Measurements from ENCODE around the gene SEMA3G.
A peak's percentile ranks its signal among the peaks of the same experiment; 100 is the strongest.

Gene SEMA3G

DNA sequence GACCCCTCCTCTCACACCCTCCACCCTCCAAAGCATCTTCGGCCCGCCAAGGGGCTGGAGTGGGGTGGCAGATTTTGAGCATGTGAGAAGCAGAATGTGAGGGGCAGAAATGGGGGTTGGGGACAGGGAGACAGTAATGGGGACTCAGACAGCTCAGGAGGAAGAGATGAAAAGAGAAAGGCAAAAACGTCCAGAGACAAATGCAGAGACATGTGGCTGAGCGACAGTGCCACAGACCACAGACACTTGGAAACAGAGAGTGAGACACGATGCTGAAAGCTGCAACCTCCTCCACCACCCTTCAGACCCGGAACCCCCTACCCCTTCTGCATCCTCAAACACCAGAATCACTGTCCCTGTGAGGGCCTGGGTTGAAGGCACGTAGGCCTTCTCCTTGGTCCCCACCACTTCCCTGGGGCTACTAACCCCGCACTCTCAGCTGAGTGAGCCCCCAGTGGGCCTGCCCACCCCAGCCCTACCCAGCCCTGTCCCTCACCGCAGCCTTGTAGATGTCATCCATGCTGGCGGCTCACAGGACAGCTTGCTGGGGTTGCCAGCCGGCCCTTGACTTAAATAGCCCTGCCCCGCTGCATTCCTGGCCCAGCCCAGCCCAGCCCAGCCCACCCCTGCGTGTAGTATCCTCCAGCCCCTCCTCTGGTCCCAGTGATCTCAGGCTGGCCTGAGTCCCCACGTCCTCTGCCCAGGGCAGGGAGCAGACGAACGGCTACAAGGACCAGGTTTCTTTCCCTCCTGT, 8.8 kb upstream of the SEMA3G start, which contains the start of gene TNNC1:
TSS of gene TNNC1 (minus strand) at position 546 of the 754 bp plus-strand sequence. CDS start at position 520, 26 bp downstream.
- DNase-seq, result no peak

DNA sequence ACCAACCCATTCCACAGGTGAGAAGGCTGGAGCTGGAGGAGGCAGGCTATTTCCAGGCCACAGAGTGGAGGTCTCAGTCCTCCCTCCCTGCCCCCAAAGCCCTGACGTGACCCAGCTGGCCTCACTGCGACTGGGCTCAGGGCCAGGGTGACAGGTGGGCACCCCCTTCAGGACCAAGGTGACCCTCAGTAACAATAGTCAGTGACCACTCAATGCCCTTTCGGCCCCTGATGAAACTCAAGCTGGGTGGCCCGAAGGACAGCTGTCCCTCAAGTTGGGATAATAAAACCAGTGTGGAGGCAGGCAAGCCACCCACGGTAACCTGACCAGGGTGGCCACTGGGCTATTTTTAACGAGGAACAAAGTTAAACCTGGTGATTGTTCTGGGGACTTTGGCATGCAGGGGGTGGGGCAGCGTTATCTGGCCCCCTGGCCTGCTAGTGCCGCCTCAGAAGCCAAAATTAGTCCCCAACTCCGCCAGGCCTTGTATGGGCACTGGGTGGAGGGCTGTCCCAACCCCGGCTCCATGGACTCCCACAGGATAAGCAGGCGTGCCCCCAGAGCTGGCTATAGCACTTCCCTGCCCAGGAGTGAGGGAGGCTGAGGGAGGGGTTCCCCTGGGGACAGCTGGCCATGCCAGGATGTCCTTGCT, 7.8 kb upstream of the SEMA3G start:
- DNase-seq, result no peak

DNA sequence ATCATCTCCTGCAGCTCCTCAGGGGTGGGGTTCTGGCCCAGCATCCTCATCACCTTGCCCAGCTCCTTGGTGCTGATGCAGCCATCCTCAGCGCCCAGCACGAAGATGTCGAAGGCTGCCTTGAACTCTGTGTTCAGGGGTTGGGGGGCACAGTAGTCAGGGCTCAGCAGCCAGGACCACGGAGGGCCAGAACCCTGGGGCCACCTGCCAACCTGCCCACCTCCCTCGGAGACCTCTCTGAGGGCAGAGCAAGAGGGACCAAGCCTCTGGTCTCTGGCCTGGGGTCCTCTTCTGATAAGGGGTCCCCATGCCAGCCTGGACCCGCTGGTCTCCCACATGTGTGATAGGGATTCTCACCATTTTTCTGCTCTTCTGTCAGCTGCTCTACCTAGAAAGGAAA, 7.2 kb upstream of the SEMA3G start:
- DNase-seq, result no peak

GRCh38 chr3:52451237-52452083, 6.6 kb upstream of the SEMA3G start:
- DNase-seq, result no peak

DNA sequence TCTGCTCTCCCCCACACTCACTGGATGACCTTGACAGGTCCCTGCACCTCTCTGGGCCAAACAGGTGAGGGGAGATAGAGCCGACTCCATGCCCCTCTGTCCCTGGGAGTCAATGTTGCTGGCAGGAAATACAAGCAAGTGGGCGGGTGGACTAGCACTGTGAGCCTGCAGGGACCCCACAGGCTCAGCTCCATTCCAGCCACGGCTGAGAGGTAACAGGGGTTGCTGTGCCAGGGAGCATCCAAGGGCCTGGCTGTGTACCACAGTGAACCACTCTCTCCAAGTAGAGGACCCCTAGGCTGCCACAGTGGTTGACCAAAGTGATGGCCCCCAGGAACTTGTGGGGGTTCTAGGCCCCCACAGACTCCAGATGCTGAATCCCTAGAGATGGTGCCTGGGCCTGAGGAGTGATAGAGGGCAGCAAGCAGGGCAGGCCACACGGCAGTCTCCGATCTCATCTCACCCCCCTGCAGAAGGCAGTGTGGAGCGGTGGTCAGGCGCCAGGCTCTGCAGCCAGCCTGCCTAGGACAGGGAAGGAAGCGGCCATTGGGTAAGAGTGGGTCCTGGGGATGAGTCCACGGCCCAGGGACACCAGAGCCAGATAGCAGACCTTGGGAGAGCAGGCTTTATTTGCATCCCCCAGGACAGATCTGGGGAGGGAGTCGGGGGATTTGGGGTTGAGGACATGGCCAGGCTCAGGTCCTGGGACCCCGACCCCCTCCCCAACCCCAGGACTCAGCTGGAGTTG, 5.8 kb upstream of the SEMA3G start:
- no peak for DNase-seq

GRCh38 chr3:52447512-52448355, 2.8 kb upstream of the SEMA3G start:
- no peak for DNase-seq

DNA sequence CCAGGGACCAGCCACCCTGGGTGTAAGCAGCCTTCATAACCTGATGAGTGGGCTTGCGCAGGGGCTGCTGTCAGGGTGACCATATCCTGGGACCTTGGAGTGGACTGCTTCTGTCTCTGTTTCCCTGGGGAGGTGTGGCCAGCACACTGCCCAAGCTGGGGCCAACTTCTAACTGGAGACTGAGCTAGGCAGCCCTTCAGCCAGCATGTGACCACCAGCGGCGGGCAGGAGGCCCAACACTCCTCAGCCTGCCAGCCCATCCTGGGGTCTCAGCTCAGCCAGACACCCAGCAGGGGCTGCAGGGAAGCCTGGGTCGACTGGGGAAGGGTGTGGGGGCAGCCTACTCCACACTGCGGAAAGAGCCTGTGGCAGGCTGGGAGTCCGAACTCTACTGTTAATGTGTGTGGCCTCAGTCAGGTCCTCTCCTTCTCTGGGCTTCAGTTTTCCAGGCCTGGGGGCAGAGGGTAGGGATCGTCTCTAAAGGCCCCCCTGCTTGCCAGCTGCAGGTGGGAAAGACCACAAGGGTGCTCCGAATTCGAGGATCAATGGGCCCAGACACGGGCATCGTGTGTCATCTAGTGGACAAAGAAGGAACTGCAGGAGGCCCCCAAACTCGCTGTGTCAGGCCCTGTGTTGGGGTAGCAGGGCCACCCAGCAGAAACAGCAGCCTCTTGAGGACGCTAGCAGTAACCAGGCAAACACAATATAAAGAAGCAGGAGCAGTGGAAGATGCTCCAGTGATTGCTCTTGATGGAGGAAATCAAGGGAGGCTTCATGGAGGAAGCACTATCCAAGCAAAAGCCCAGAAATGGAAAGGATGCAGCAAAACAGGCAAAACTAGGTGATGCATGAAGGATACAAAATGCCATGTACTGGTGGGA, 2.0 kb upstream of the SEMA3G start:
- peak; percentile 85 to 87 for DNase-seq

DNA sequence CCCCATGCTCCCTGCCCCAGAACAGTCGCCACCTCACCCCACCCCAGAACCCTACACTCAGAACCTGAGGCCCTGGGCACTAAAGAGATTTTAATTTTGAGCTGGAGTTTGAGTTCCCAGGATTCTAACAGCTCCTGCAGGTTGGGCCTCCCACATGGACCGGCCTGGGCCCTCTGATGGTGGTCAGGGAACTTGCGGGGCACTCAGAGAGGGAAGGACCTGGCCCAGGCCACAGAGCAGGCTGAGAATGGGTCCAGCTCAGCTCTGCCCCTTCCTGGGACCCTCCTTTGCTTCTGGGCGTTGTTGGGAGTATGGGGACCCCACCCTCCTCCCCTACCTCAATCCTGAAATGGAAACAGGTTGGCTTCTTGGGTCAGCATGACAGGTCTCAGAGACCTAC, 1.1 kb upstream of the SEMA3G start:
- no peak for DNase-seq

- DNase-seq, result no peak
Observed at GRCh38 chr3:52443791-52444687, 864 bp downstream of the SEMA3G start.

GRCh38 chr3:52443268-52443610, 1.7 kb downstream of the SEMA3G start:
- DNase-seq, result no peak

DNA sequence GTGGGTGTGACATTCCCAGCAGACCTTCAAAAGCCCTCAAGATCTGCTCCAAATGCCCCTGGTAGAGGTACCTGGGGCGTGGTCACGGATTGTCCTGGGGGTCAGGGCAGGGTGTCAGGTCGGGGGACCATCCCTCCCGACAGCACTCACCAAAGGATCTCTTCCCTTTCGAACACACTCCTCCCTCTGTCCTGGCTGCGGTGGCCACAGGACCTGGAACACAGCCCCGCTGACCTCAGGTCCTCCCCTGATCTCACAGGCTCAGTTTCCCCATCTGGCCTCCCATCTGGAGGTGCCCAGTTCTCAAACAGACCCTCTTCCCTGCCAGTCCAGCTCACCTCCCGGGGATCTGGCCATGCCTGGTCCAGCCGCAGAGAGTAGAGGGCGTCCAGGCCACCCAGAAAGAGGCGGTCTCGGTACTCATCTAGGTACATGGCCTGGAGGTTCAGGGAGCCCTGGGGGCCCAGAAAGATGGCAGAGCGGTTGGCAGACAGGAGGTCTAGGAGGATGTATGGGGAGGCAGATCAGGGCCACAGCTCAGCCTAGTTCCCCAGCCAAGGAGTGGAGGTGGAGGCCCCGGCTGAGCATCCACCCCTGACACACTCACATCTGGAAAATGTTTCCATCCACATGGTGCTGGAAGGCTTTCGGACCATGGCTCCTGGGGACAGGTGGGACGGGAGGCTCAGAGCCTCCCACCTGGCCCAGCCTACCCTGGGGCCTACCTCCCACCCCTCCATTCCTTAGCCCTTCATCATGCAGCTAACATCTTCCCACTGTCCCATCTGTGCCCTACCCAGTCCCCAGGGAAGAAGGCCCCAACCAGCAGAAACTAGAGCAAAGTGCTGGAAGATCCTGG, 2.3 kb downstream of the SEMA3G start:
- DNase-seq, result no peak

- DNase-seq, result no peak
Observed at GRCh38 chr3:52441772-52442332, 3.1 kb downstream of the SEMA3G start.

- no peak for DNase-seq
Observed at GRCh38 chr3:52441091-52441771, 3.7 kb downstream of the SEMA3G start.

DNA sequence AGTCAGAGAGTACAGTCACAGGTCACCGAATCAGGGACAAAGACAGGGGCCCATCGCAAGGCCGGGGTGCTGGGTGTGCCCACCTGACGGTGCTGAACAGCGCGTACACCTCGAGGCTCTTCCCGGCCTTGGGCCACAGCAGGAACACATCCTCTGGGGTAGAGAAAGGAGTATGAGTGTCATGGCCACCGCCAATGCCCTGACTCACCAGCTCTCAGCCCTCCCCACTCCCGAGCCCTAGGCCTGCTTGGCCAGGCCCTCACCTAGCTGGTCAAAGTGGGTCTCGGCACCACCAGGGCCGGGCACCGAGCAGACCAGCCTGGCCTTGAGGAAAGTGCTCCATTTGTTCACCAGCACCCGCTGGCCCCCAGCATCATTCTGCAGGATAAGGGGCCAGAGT, 4.2 kb downstream of the SEMA3G start:
- DNase-seq, result no peak

GRCh38 chr3:52440249-52440551, 4.7 kb downstream of the SEMA3G start:
- DNase-seq, result no peak

DNA sequence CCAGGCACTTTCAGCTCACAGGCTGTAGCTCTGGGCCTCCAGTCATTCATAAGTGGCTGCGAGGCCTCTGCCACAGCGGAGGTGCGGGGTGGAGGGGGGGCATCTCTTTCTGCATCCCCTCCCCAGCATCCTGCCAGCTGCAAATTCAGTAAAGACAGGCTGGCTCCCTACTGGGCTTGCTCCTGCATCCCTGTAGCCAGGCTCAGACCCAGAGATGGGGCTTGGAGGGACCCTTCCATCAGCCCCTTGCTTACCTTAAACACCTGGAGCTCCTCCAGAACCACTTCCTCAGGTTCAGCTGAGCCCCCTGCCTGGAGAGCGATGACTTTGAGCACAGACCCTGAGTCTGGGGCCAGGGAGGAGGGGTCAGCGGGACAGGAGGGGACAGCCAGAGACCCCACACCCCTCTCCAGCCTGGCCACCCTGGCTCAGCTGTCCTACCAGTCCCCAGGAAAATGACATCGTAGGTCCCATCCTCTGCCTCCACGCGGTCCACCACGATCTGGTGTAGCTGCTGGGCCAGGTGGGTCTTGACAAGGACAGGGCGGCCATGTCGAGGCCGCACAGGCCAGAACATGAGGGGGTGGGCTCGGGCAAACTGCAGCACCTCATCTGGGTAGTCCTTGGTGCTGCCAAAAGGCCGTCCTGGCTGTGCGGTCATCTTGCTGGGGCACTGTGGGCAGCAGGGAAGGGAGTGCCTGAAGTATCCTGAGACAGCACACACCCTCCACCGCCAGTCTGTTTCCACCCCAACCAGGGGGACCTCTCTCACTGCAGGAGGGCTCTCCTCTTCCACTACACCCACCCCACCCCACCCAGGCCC, 5.3 kb downstream of the SEMA3G start:
- DNase-seq, result no peak

Measured in activated T-cell treated with anti-CD3 and anti-CD28 coated beads, Interleukin-2, amount 50 U/mL, for 48 hours (primary cell).